Naive thymus-derived CD4-positive, alpha-beta T cell (primary cell): Measurements from ENCODE around the gene NDUFAF2. TPM values are rescaled to one million over a fixed set of nuclear protein-coding genes. Genes with fewer than 3 reads are reported as not detected.

ENCODE experiments used
- ATAC-seq: fragments of 150-1000 bp; cut with Tn5 transposase; 2 replicates; pipeline ENCODE4 v1.10.0; 2021; ENCODE audit warnings: mild to moderate bottlenecking, moderate library complexity
- CTCF ChIA-PET: fragments of 350-600 bp; sonication (Branson Sonifier 250); formaldehyde crosslinking; loops from one replicate; lab custom pipeline; 2021; ENCODE audit warnings: antibody characterized with exemption; lab: Charles Lee
- POLR2A ChIA-PET: fragments of 350-600 bp; sonication (Branson Sonifier 250); formaldehyde crosslinking; loops from one replicate; lab custom pipeline; 2021; ENCODE audit warnings: antibody characterized with exemption, inconsistent platforms; lab: Charles Lee
- DNase-seq, 9 donors: peaks; one replicate each; pipeline versions ENCODE4 v3.0.0 to v3.0.0-alpha.2; 2020 to 2022; ENCODE audit warnings: mixed read lengths in 1 of 9
- H3K27ac ChIP-seq: one replicate; pipeline ENCODE4 v1.7.0; 2013; ENCODE audit warnings: mild to moderate bottlenecking, low read depth, low read length, moderate library complexity
- H3K27me3 ChIP-seq, 2 donors: one replicate each; pipeline ENCODE4 v1.7.0; 2013; ENCODE audit warnings: low read length in 2 of 2, mild to moderate bottlenecking in 2 of 2, moderate library complexity in 2 of 2; ENCODE audit not compliant: control insufficient read depth in 2 of 2, insufficient read depth in 2 of 2
- H3K36me3 ChIP-seq, 3 experiments: 1 replicate in 2 of 3; 2 replicates in 1 of 3; pipeline ENCODE4 v1.7.0; 2013; ENCODE audit warnings: low read length in 3 of 3, mild to moderate bottlenecking in 3 of 3, moderate library complexity in 1 of 3; ENCODE audit not compliant: insufficient read depth in 3 of 3, control insufficient read depth in 2 of 3
- H3K4me1 ChIP-seq, 2 donors: one replicate each; pipeline ENCODE4 v1.7.0; 2013; ENCODE audit warnings: low read length in 2 of 2, mild to moderate bottlenecking in 2 of 2, moderate library complexity in 1 of 2; ENCODE audit not compliant: control insufficient read depth in 2 of 2, insufficient read depth in 2 of 2
- H3K4me3 ChIP-seq: 2 replicates; pipeline ENCODE4 v1.7.0; 2013; ENCODE audit warnings: mild to moderate bottlenecking, low read length
- H3K9me3 ChIP-seq, 3 experiments: 1 replicate in 2 of 3; 2 replicates in 1 of 3; pipeline ENCODE4 v1.7.0; 2013; ENCODE audit warnings: low read length in 3 of 3; ENCODE audit not compliant: control insufficient read depth in 2 of 3
- H3K27ac Mint-ChIP-seq, 9 donors: one replicate each; pipeline ENCODE4 v1.8.0; 2020 to 2022; ENCODE audit warnings: mixed read lengths in 9 of 9, mild to moderate bottlenecking in 8 of 9, moderate library complexity in 5 of 9, inconsistent platforms in 2 of 9
- H3K27me3 Mint-ChIP-seq, 5 donors: one replicate each; pipeline ENCODE4 v1.8.0; 2021 to 2022; ENCODE audit warnings: mixed read lengths in 5 of 5, mild to moderate bottlenecking in 1 of 5
- H3K36me3 Mint-ChIP-seq, 5 donors: one replicate each; pipeline ENCODE4 v1.8.0; 2020 to 2022; ENCODE audit warnings: mixed read lengths in 5 of 5, mild to moderate bottlenecking in 3 of 5, inconsistent platforms in 1 of 5
- H3K4me1 Mint-ChIP-seq, 7 donors: one replicate each; pipeline ENCODE4 v1.8.0; 2020 to 2022; ENCODE audit warnings: mixed read lengths in 7 of 7, mild to moderate bottlenecking in 3 of 7, inconsistent platforms in 1 of 7
- H3K4me3 Mint-ChIP-seq, 10 donors: one replicate each; pipeline ENCODE4 v1.8.0; 2020 to 2022; ENCODE audit warnings: mild to moderate bottlenecking in 10 of 10, mixed read lengths in 10 of 10, moderate library complexity in 6 of 10, inconsistent platforms in 2 of 10
- H3K9me3 Mint-ChIP-seq, 11 donors: one replicate each; pipeline ENCODE4 v1.8.0; 2020 to 2022; ENCODE audit warnings: mixed read lengths in 11 of 11, mild to moderate bottlenecking in 4 of 11, inconsistent platforms in 1 of 11, moderate library complexity in 1 of 11
- intact Hi-C, 2 donors: fragments of 100-400 bp; cut with micrococcal nuclease; formaldehyde crosslinking; loops; one replicate each; pipeline ENCODE4 v1.15.1; 2023
- polyA plus RNA-seq, 2 donors: library from polyadenylated mRNA; unstranded; fragments of 300-500 nt; fragmentation: Illumina TruSeq; gene quantifications; one replicate each; pipeline ENCODE4 v1.2.3, GENCODE V29; 2021
- total RNA-seq, 6 experiments: library from RNA in 5 of 6; stranded (reverse) in 5 of 6; gene quantifications; 1 replicate in 5 of 6; 2 replicates in 1 of 6; pipeline ENCODE4 v1.2.3 and lab custom pipeline; 2021 to 2026

NDUFAF2 gene
- total and polyA plus RNA-seq, 7 experiments from 2014 or later: 7.0 to 34.7 (median 16.0) TPM

- peaks cover 0 to 17% (median 12%) of the 10 kb centered on the region in 5 donors for H3K36me3 Mint-ChIP-seq
- H3K36me3 ChIP-seq: no peaks in the 10 kb centered on the region
- no peaks in the 10 kb centered on the region for H3K27me3 Mint-ChIP-seq
- no peak overlapping the region for H3K4me3 Mint-ChIP-seq
- H3K27ac ChIP-seq: no peak overlapping the region
- H3K4me1 Mint-ChIP-seq: peaks cover 0 to 23% (median 16%) of the 10 kb centered on the region in 7 donors
- intact Hi-C loops: no loop called here
- no peaks in the 10 kb centered on the region for H3K9me3 ChIP-seq
- no peak overlapping the region for H3K27ac Mint-ChIP-seq
- ChIA-PET POLR2A (no interaction called here), CTCF (no interaction called here)
- no peaks in the 10 kb centered on the region for H3K4me1 ChIP-seq
- no peak overlapping the region for H3K4me3 ChIP-seq
- no peaks in the 10 kb centered on the region for H3K27me3 ChIP-seq
- ATAC-seq: no peak
- no peak for DNase-seq
- peaks cover 0 to 5% (median 2%) of the 10 kb centered on the region in 11 donors for H3K9me3 Mint-ChIP-seq
Measured at GRCh38 chr5:61004448-61004847, 59.4 kb downstream of the NDUFAF2 start.

- POLR2A ChIA-PET: no interaction called here
- peaks cover 0 to 3% (median 0%) of the 10 kb centered on the region in 11 donors for H3K9me3 Mint-ChIP-seq
- H3K36me3 Mint-ChIP-seq: peaks cover 0 to 14% (median 0%) of the 10 kb centered on the region in 5 donors
- DNase-seq (no peak), ATAC-seq (no peak)
- Histone ChIP-seq H3K4me1 (no peaks in the 10 kb centered on the region), H3K9me3 (no peaks in the 10 kb centered on the region), H3K36me3 (no peaks in the 10 kb centered on the region), H3K27me3 (no peaks in the 10 kb centered on the region), H3K4me3 (no peak overlapping the region), H3K27ac (no peak overlapping the region)
- intact Hi-C loops: no loop called here
- CTCF ChIA-PET: no interaction called here
- no peak overlapping the region for H3K4me3 Mint-ChIP-seq
- H3K4me1 Mint-ChIP-seq: peaks cover 0 to 17% (median 5%) of the 10 kb centered on the region in 7 donors
- H3K27ac Mint-ChIP-seq: no peak overlapping the region
- H3K27me3 Mint-ChIP-seq: no peaks in the 10 kb centered on the region
Measured at GRCh38 chr5:61009907-61010306, 64.9 kb downstream of the NDUFAF2 start.

- Mint-ChIP-seq H3K4me3 (no peak overlapping the region), H3K27ac (no peak overlapping the region), H3K4me1 (peaks cover 0 to 17% (median 5%) of the 10 kb centered on the region in 7 donors), H3K9me3 (peaks cover 0 to 2% (median 0%) of the 10 kb centered on the region in 11 donors), H3K36me3 (peaks cover 0 to 11% (median 0%) of the 10 kb centered on the region in 5 donors), H3K27me3 (no peaks in the 10 kb centered on the region)
- no peaks in the 10 kb centered on the region for H3K4me1 ChIP-seq
- H3K27ac ChIP-seq: no peak overlapping the region
- ATAC-seq (no peak), DNase-seq (no peak)
- H3K36me3 ChIP-seq: no peaks in the 10 kb centered on the region
- H3K9me3 ChIP-seq: no peaks in the 10 kb centered on the region
- intact Hi-C loops: no loop called here
- ChIA-PET POLR2A (no interaction called here), CTCF (no interaction called here)
- no peaks in the 10 kb centered on the region for H3K27me3 ChIP-seq
- H3K4me3 ChIP-seq: no peak overlapping the region
Measured at GRCh38 chr5:61010467-61011454, 65.8 kb downstream of the NDUFAF2 start.

GRCh38 chr5:61018062-61018461 lies 73.1 kb downstream of the NDUFAF2 start:
- POLR2A ChIA-PET: no interaction called here
- H3K36me3 Mint-ChIP-seq: peaks cover 0 to 22% (median 8%) of the 10 kb centered on the region in 5 donors
- no peaks in the 10 kb centered on the region for H3K27me3 ChIP-seq
- CTCF ChIA-PET: interaction anchor here (1.1 kb wide), 1 partner anchor 640 kb away, joined by 3 read pairs; no protein-coding TSS in a partner anchor
- H3K9me3 Mint-ChIP-seq: peaks cover 0 to 14% (median 4%) of the 10 kb centered on the region in 11 donors
- ATAC-seq: no peak
- H3K4me3 Mint-ChIP-seq: no peak overlapping the region
- H3K27me3 Mint-ChIP-seq: no peaks in the 10 kb centered on the region
- no peaks in the 10 kb centered on the region for H3K36me3 ChIP-seq
- no peaks in the 10 kb centered on the region for H3K9me3 ChIP-seq
- no peaks in the 10 kb centered on the region for H3K4me1 ChIP-seq
- H3K27ac ChIP-seq: no peak overlapping the region
- no peak overlapping the region for H3K4me3 ChIP-seq
- DNase-seq: no peak
- H3K4me1 Mint-ChIP-seq: peaks cover 0 to 28% (median 12%) of the 10 kb centered on the region in 7 donors
- no peak overlapping the region for H3K27ac Mint-ChIP-seq
- intact Hi-C loops: no loop called here

- H3K27ac Mint-ChIP-seq: no peak overlapping the region
- POLR2A ChIA-PET: no interaction called here
- CTCF ChIA-PET: no interaction called here
- H3K27ac ChIP-seq: no peak overlapping the region
- H3K27me3 Mint-ChIP-seq: no peaks in the 10 kb centered on the region
- no peak overlapping the region for H3K4me3 Mint-ChIP-seq
- DNase-seq: no peak
- no peak for ATAC-seq
- no peaks in the 10 kb centered on the region for H3K4me1 ChIP-seq
- no peaks in the 10 kb centered on the region for H3K27me3 ChIP-seq
- no peaks in the 10 kb centered on the region for H3K36me3 ChIP-seq
- no peaks in the 10 kb centered on the region for H3K9me3 ChIP-seq
- peaks cover 0 to 34% (median 12%) of the 10 kb centered on the region in 7 donors for H3K4me1 Mint-ChIP-seq
- intact Hi-C loops: no loop called here
- peaks cover 0 to 14% (median 4%) of the 10 kb centered on the region in 11 donors for H3K9me3 Mint-ChIP-seq
- H3K4me3 ChIP-seq: no peak overlapping the region
- peaks cover 0 to 14% (median 8%) of the 10 kb centered on the region in 5 donors for H3K36me3 Mint-ChIP-seq
Measured at GRCh38 chr5:61019642-61020041, 74.6 kb downstream of the NDUFAF2 start.

- no peaks in the 10 kb centered on the region for H3K9me3 ChIP-seq
Measured at GRCh38 chr5:61020415-61020814, 75.4 kb downstream of the NDUFAF2 start.

More at GRCh38 chr5:61020415-61020814, 75.4 kb downstream of the NDUFAF2 start:
- Histone ChIP-seq H3K27ac (no peak overlapping the region), H3K4me1 (no peaks in the 10 kb centered on the region), H3K4me3 (no peak overlapping the region), H3K27me3 (no peaks in the 10 kb centered on the region), H3K36me3 (no peaks in the 10 kb centered on the region)
- DNase-seq (no peak), ATAC-seq (no peak)
- Mint-ChIP-seq H3K36me3 (peaks cover 0 to 17% (median 8%) of the 10 kb centered on the region in 5 donors), H3K4me1 (peaks cover 0 to 38% (median 15%) of the 10 kb centered on the region in 7 donors), H3K4me3 (no peak overlapping the region), H3K27me3 (no peaks in the 10 kb centered on the region), H3K27ac (no peak overlapping the region), H3K9me3 (peaks cover 0 to 14% (median 4%) of the 10 kb centered on the region in 11 donors)
- intact Hi-C loops: no loop called here
- CTCF ChIA-PET: no interaction called here
- POLR2A ChIA-PET: no interaction called here
